Astrocyte (in vitro differentiated cells and primary cell): ENCODE measurements around the gene PGLYRP4.

Experiments used
- EZH2 ChIP-seq: IDR thresholded peaks from 2 replicates; pipeline ENCODE4 v1.6.1; 2012; ENCODE audit warnings: mild to moderate bottlenecking, low read length, inconsistent platforms; ENCODE audit not compliant: insufficient read depth
- TF ChIP-seq, protein P1 (sequence below): IDR thresholded peaks from 2 replicates; pipeline ENCODE4 v1.5.1; 2011; ENCODE audit warnings: low read depth, mild to moderate bottlenecking, inconsistent platforms, low read length, moderate library complexity; ENCODE audit not compliant: insufficient read depth

DNA sequence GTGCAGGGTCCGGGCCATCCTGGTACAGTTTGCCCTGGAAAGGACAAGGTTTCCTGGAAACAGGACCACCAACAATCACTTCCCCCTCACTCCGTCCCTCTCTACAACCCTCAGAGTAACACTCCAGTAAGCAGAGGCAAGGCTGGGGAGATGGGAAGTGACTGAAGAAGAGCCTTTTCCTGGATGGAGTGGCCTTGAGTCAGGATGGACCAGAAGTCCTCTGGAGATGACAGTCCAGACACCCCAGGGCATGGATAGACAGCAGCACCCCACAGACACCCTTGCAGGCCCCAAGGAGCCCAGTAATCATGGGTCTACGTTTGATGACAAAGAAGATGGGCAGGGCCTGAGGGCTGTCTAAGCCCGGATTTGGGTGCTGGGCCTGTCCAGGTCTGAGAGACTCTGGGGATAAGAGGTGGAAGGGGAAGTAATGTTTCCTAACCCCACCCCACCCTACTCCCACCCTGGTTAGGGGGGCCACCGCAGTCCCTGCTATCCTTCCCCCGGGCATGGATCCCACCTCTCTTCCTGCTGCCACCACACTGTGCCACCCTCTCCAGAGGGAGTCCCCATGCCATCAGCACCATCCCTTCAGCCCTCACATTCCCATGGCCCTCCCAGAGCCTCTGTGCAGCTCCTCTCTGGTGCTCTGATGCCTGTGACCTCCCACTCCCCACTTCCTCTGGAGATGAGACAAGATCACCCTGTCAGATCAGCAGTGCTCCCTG, 49.4 kb upstream of the PGLYRP4 start:
- no peak for TF ChIP-seq EZH2
- TF ChIP-seq, protein P1, sequence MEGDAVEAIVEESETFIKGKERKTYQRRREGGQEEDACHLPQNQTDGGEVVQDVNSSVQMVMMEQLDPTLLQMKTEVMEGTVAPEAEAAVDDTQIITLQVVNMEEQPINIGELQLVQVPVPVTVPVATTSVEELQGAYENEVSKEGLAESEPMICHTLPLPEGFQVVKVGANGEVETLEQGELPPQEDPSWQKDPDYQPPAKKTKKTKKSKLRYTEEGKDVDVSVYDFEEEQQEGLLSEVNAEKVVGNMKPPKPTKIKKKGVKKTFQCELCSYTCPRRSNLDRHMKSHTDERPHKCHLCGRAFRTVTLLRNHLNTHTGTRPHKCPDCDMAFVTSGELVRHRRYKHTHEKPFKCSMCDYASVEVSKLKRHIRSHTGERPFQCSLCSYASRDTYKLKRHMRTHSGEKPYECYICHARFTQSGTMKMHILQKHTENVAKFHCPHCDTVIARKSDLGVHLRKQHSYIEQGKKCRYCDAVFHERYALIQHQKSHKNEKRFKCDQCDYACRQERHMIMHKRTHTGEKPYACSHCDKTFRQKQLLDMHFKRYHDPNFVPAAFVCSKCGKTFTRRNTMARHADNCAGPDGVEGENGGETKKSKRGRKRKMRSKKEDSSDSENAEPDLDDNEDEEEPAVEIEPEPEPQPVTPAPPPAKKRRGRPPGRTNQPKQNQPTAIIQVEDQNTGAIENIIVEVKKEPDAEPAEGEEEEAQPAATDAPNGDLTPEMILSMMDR: no peak
